ENCODE data around the gene CDYL. TPM values are rescaled to one million over a fixed set of nuclear protein-coding genes. Genes with fewer than 3 reads are reported as not detected.

CDYL gene
- total RNA-seq, 5 donors from 2014 or later (not counting 1 experiment from before 2014, with no cell fraction given), result 24.7 to 36.8 (median 30.2) TPM

GRCh38 chr6:4747588-4747987, 28.6 kb upstream of the CDYL start:
- ChIA-PET POLR2A (no interaction called here), CTCF (no interaction called here)
- H3K9me3 Mint-ChIP-seq, result no peaks in the 10 kb centered on the region
- H3K4me3 Mint-ChIP-seq, result no peak overlapping the region
- no peak overlapping the region for H3K27ac Mint-ChIP-seq
- ATAC-seq (replicated peaks in 1 of 4) (no peak), DNase-seq (no peak)
- no peaks in the 10 kb centered on the region for H3K9me3 ChIP-seq
- H3K36me3 ChIP-seq (ENCODE audit: control insufficient read depth in 2 of 2, extremely low read depth in 1 of 2, insufficient read depth in 1 of 2, low read length in 1 of 2), result no peaks in the 10 kb centered on the region
- no peak overlapping the region for H3K4me3 ChIP-seq (ENCODE audit: control insufficient read depth in 1 of 2, extremely low read depth in 1 of 2, low read length in 1 of 2)
- no peaks in the 10 kb centered on the region for H3K4me1 Mint-ChIP-seq
- H3K27me3 Mint-ChIP-seq, result peaks cover 0 to 1% of the 10 kb centered on the region in 2 donors
- H3K4me1 ChIP-seq (ENCODE audit: control insufficient read depth in 1 of 2, extremely low read depth in 1 of 2, insufficient read depth in 2 of 2, low read length in 2 of 2), result no peaks in the 10 kb centered on the region
- WGBS (ENCODE audit: insufficient coverage), result 89% methylated on average over 1 of the region's 2 CpGs
- no peaks in the 10 kb centered on the region for H3K36me3 Mint-ChIP-seq
- H3K27me3 ChIP-seq (replicated peaks in 1 of 2; ENCODE audit: control insufficient read depth in 2 of 2, extremely low read depth in 1 of 2, insufficient read depth in 2 of 2, low read length in 1 of 2), result no peaks in the 10 kb centered on the region
- H3K27ac ChIP-seq (ENCODE audit: low read length), result no peak overlapping the region

- H3K4me3 Mint-ChIP-seq, result no peak overlapping the region
- no peak for DNase-seq
- ChIA-PET CTCF (no interaction called here), POLR2A (no interaction called here)
- no peak overlapping the region for H3K27ac Mint-ChIP-seq
- no peaks in the 10 kb centered on the region for H3K4me1 Mint-ChIP-seq
- Histone ChIP-seq H3K36me3 (ENCODE audit: control insufficient read depth in 2 of 2, extremely low read depth in 1 of 2, insufficient read depth in 1 of 2, low read length in 1 of 2) (no peaks in the 10 kb centered on the region), H3K27ac (ENCODE audit: low read length) (no peak overlapping the region), H3K4me1 (ENCODE audit: control insufficient read depth in 1 of 2, extremely low read depth in 1 of 2, insufficient read depth in 2 of 2, low read length in 2 of 2) (no peaks in the 10 kb centered on the region), H3K4me3 (ENCODE audit: control insufficient read depth in 1 of 2, extremely low read depth in 1 of 2, low read length in 1 of 2) (no peak overlapping the region), H3K9me3 (no peaks in the 10 kb centered on the region), H3K27me3 (replicated peaks in 1 of 2; ENCODE audit: control insufficient read depth in 2 of 2, extremely low read depth in 1 of 2, insufficient read depth in 2 of 2, low read length in 1 of 2) (peaks cover 0 to 2% of the 10 kb centered on the region in 2 experiments)
- H3K36me3 Mint-ChIP-seq, result no peaks in the 10 kb centered on the region
- peaks cover 6 to 11% of the 10 kb centered on the region in 2 donors for H3K27me3 Mint-ChIP-seq
- no peak for ATAC-seq (replicated peaks in 1 of 4)
- WGBS (ENCODE audit: insufficient coverage), result 100% methylated on average over 1 of the region's 7 CpGs
- no peaks in the 10 kb centered on the region for H3K9me3 Mint-ChIP-seq
Measured at GRCh38 chr6:4751823-4752464, 24.3 kb upstream of the CDYL start.

- Histone ChIP-seq H3K4me1 (ENCODE audit: control insufficient read depth in 1 of 2, extremely low read depth in 1 of 2, insufficient read depth in 2 of 2, low read length in 2 of 2) (no peaks in the 10 kb centered on the region), H3K9me3 (no peaks in the 10 kb centered on the region), H3K27ac (ENCODE audit: low read length) (no peak overlapping the region), H3K36me3 (ENCODE audit: control insufficient read depth in 2 of 2, extremely low read depth in 1 of 2, insufficient read depth in 1 of 2, low read length in 1 of 2) (no peaks in the 10 kb centered on the region), H3K4me3 (ENCODE audit: control insufficient read depth in 1 of 2, extremely low read depth in 1 of 2, low read length in 1 of 2) (no peak overlapping the region), H3K27me3 (replicated peaks in 1 of 2; ENCODE audit: control insufficient read depth in 2 of 2, extremely low read depth in 1 of 2, insufficient read depth in 2 of 2, low read length in 1 of 2) (peaks cover 0 to 7% of the 10 kb centered on the region in 2 experiments)
- no peak overlapping the region for H3K4me3 Mint-ChIP-seq
- ATAC-seq (replicated peaks in 1 of 4), result no peak
- no peaks in the 10 kb centered on the region for H3K4me1 Mint-ChIP-seq
- no peak overlapping the region for H3K27ac Mint-ChIP-seq
- CTCF ChIA-PET, result no interaction called here
- H3K27me3 Mint-ChIP-seq, result peaks cover 18 to 21% of the 10 kb centered on the region in 2 donors
- 78% methylated on average over 1 of the region's 2 CpGs for WGBS (ENCODE audit: insufficient coverage)
- H3K9me3 Mint-ChIP-seq, result no peaks in the 10 kb centered on the region
- no peaks in the 10 kb centered on the region for H3K36me3 Mint-ChIP-seq
- no peak for DNase-seq
- POLR2A ChIA-PET, result interaction anchor here in 1 of 2 donors (0.6 kb wide), 1 partner anchor 1268 kb away, joined by 3 read pairs; no protein-coding TSS in a partner anchor
Measured at GRCh38 chr6:4756247-4756646, 20.0 kb upstream of the CDYL start.

GRCh38 chr6:4759997-4760396, 16.2 kb upstream of the CDYL start:
- no peaks in the 10 kb centered on the region for H3K36me3 ChIP-seq (ENCODE audit: control insufficient read depth in 2 of 2, extremely low read depth in 1 of 2, insufficient read depth in 1 of 2, low read length in 1 of 2)

GRCh38 chr6:4760773-4761172, 15.4 kb upstream of the CDYL start:
- H3K4me3 ChIP-seq (ENCODE audit: control insufficient read depth in 1 of 2, extremely low read depth in 1 of 2, low read length in 1 of 2), result no peak overlapping the region
- Mint-ChIP-seq H3K4me3 (no peak overlapping the region), H3K9me3 (peaks cover 5 to 18% (median 10%) of the 10 kb centered on the region in 3 donors), H3K36me3 (no peaks in the 10 kb centered on the region), H3K4me1 (no peaks in the 10 kb centered on the region), H3K27ac (no peak overlapping the region), H3K27me3 (peaks cover 17 to 26% of the 10 kb centered on the region in 2 donors)
- no peak for ATAC-seq (replicated peaks in 1 of 4)
- peaks cover 2% of the 10 kb centered on the region for H3K9me3 ChIP-seq
- ChIA-PET POLR2A (no interaction called here), CTCF (no interaction called here)
- no peak for DNase-seq
- WGBS (ENCODE audit: insufficient coverage), result no CpG with 5 or more reads among the region's 3 CpGs
- no peaks in the 10 kb centered on the region for H3K4me1 ChIP-seq (ENCODE audit: control insufficient read depth in 1 of 2, extremely low read depth in 1 of 2, insufficient read depth in 2 of 2, low read length in 2 of 2)
- H3K27ac ChIP-seq (ENCODE audit: low read length), result no peak overlapping the region
- H3K27me3 ChIP-seq (replicated peaks in 1 of 2; ENCODE audit: control insufficient read depth in 2 of 2, extremely low read depth in 1 of 2, insufficient read depth in 2 of 2, low read length in 1 of 2), result peaks cover 0 to 12% of the 10 kb centered on the region in 2 experiments
- H3K36me3 ChIP-seq (ENCODE audit: control insufficient read depth in 2 of 2, extremely low read depth in 1 of 2, insufficient read depth in 1 of 2, low read length in 1 of 2), result no peaks in the 10 kb centered on the region

More at GRCh38 chr6:4759997-4760396, 16.2 kb upstream of the CDYL start:
- ChIA-PET POLR2A (no interaction called here), CTCF (interaction anchor here in 1 of 2 donors (0.7 kb wide), 1 partner anchor 1478 kb away, joined by 4 read pairs; no protein-coding TSS in a partner anchor)
- no peak overlapping the region for H3K27ac ChIP-seq (ENCODE audit: low read length)
- DNase-seq, result no peak
- 67% methylated on average over 1 of the region's 1 CpG for WGBS (ENCODE audit: insufficient coverage)
- no peak for ATAC-seq (replicated peaks in 1 of 4)
- Mint-ChIP-seq H3K4me3 (no peak overlapping the region), H3K4me1 (no peaks in the 10 kb centered on the region), H3K27ac (no peak overlapping the region), H3K9me3 (peaks cover 5 to 18% (median 10%) of the 10 kb centered on the region in 3 donors), H3K27me3 (peaks cover 21 to 30% of the 10 kb centered on the region in 2 donors), H3K36me3 (no peaks in the 10 kb centered on the region)
- peaks cover 0 to 12% of the 10 kb centered on the region in 2 experiments for H3K27me3 ChIP-seq (replicated peaks in 1 of 2; ENCODE audit: control insufficient read depth in 2 of 2, extremely low read depth in 1 of 2, insufficient read depth in 2 of 2, low read length in 1 of 2)
- H3K9me3 ChIP-seq, result peaks cover 2% of the 10 kb centered on the region
- H3K4me1 ChIP-seq (ENCODE audit: control insufficient read depth in 1 of 2, extremely low read depth in 1 of 2, insufficient read depth in 2 of 2, low read length in 2 of 2), result no peaks in the 10 kb centered on the region
- no peak overlapping the region for H3K4me3 ChIP-seq (ENCODE audit: control insufficient read depth in 1 of 2, extremely low read depth in 1 of 2, low read length in 1 of 2)

GRCh38 chr6:4762294-4762693, 13.9 kb upstream of the CDYL start:
- no peak overlapping the region for H3K27ac ChIP-seq (ENCODE audit: low read length)
- no peak for ATAC-seq (replicated peaks in 1 of 4)
- no peak for DNase-seq
- Mint-ChIP-seq H3K9me3 (peaks cover 5 to 18% (median 10%) of the 10 kb centered on the region in 3 donors), H3K27ac (no peak overlapping the region), H3K36me3 (no peaks in the 10 kb centered on the region), H3K4me3 (no peak overlapping the region), H3K27me3 (peaks cover 10 to 23% of the 10 kb centered on the region in 2 donors), H3K4me1 (no peaks in the 10 kb centered on the region)
- H3K36me3 ChIP-seq (ENCODE audit: control insufficient read depth in 2 of 2, extremely low read depth in 1 of 2, insufficient read depth in 1 of 2, low read length in 1 of 2), result no peaks in the 10 kb centered on the region
- H3K4me1 ChIP-seq (ENCODE audit: control insufficient read depth in 1 of 2, extremely low read depth in 1 of 2, insufficient read depth in 2 of 2, low read length in 2 of 2), result no peaks in the 10 kb centered on the region
- H3K9me3 ChIP-seq, result peaks cover 2% of the 10 kb centered on the region
- ChIA-PET POLR2A (no interaction called here), CTCF (no interaction called here)
- peaks cover 0 to 14% of the 10 kb centered on the region in 2 experiments for H3K27me3 ChIP-seq (replicated peaks in 1 of 2; ENCODE audit: control insufficient read depth in 2 of 2, extremely low read depth in 1 of 2, insufficient read depth in 2 of 2, low read length in 1 of 2)
- no peak overlapping the region for H3K4me3 ChIP-seq (ENCODE audit: control insufficient read depth in 1 of 2, extremely low read depth in 1 of 2, low read length in 1 of 2)
